HepG2 (cell line): ENCODE results near the gene OR6V1. TPM values are rescaled to one million over a fixed set of nuclear protein-coding genes. Genes with fewer than 3 reads are reported as not detected.

ENCODE experiments used
- ATAC-seq: fragments of 200-7000 bp; cut with Tn5 transposase; 3 replicates; pipeline ENCODE4 v1.9.1; 2020; ENCODE audit warnings: mild to moderate bottlenecking, moderate library complexity
- BruUV-seq: library from RNA; stranded (reverse); fragments of 400-500 nt; replicated peaks from 2 replicates; lab custom pipeline; 2021; lab: Mats Ljungman, UMichigan
- CTCF ChIA-PET: fragments of 300-600 bp; formaldehyde crosslinking; extraction: SDS; loops from one replicate; lab custom pipeline; 2021; ENCODE audit warnings: low total read pairs, inconsistent platforms, low intra/inter-chr PET ratio; lab: Yijun Ruan, JAX
- POLR2A ChIA-PET: fragments of 350-600 bp; sonication (Branson Sonifier 250); formaldehyde crosslinking; loops from one replicate; lab custom pipeline; 2020; ENCODE audit warnings: antibody characterized with exemption, inconsistent platforms; lab: Yijun Ruan, JAX
- DNase-seq: peaks from one replicate; pipeline ENCODE4 v3.0.0-alpha.2; 2015; ENCODE audit warnings: low spot score
- FAIRE-seq: peaks from 3 replicates; lab custom pipeline; 2011; peaks lifted over from hg19 to GRCh38; lab: Jason Lieb, UNC
- H2AFZ ChIP-seq: one replicate; pipeline ENCODE4 v1.6.1; 2011; ENCODE audit warnings: low read length, inconsistent platforms
- H3K27ac ChIP-seq: fragments of 300-600 bp; 3 replicates; pipeline ENCODE4 v1.8.0; 2011; ENCODE audit warnings: mixed run types, mild to moderate bottlenecking, mixed read lengths, low read length, inconsistent platforms; ENCODE audit not compliant: insufficient read depth; ENCODE audit errors: extremely low read length
- H3K27me3 ChIP-seq, 2 experiments: fragments of 200-600 bp in 1 of 2; 2 replicates in 1 of 2; 3 replicates in 1 of 2; pipeline versions ENCODE4 v1.6.0 to v1.8.0; 2011; ENCODE audit warnings: low read length in 2 of 2, mild to moderate bottlenecking in 2 of 2, moderate library complexity in 2 of 2, inconsistent platforms in 1 of 2; ENCODE audit not compliant: insufficient read depth in 2 of 2, control insufficient read depth in 1 of 2
- H3K36me3 ChIP-seq, 2 experiments: fragments of 200-600 bp in 1 of 2; replicated peaks in 1 of 2; 2 replicates in 1 of 2; 3 replicates in 1 of 2; pipeline versions ENCODE4 v1.5.1 to v1.8.0; 2011; ENCODE audit warnings: low read length in 2 of 2, inconsistent platforms in 1 of 2; ENCODE audit not compliant: insufficient read depth in 2 of 2, control insufficient read depth in 1 of 2
- H3K4me1 ChIP-seq: 2 replicates; pipeline ENCODE4 v1.5.1; 2012; ENCODE audit warnings: low read length, inconsistent platforms; ENCODE audit not compliant: insufficient read depth
- H3K4me2 ChIP-seq: 2 replicates; pipeline ENCODE4 v1.6.0; 2011; ENCODE audit warnings: low read depth, low read length, inconsistent platforms
- H3K4me3 ChIP-seq, 3 experiments: fragments of 200-600 bp in 1 of 3; sonication (generic), shearing (Covaris generic) in 1 of 3; replicated peaks in 1 of 3; 2 replicates each; pipeline ENCODE4 v1.5.1; 2011 to 2016; ENCODE audit warnings: low read length in 3 of 3, inconsistent platforms in 2 of 3, low read depth in 2 of 3, mild to moderate bottlenecking in 2 of 3, control low read depth in 1 of 3, mixed read lengths in 1 of 3; ENCODE audit not compliant: insufficient read depth in 1 of 3
- H3K79me2 ChIP-seq: one replicate; pipeline ENCODE4 v1.6.1; 2011; ENCODE audit warnings: low read length, inconsistent platforms; ENCODE audit not compliant: insufficient read depth
- H3K9ac ChIP-seq: 2 replicates; pipeline ENCODE4 v1.6.0; 2011; ENCODE audit warnings: mild to moderate bottlenecking, low read depth, low read length, inconsistent platforms; ENCODE audit not compliant: insufficient read depth
- H3K9me3 ChIP-seq: 2 replicates; pipeline ENCODE4 v1.5.1; 2012; ENCODE audit warnings: mild to moderate bottlenecking, low read length
- H4K20me1 ChIP-seq: 2 replicates; pipeline ENCODE4 v1.6.0; 2011; ENCODE audit warnings: inconsistent platforms, mild to moderate bottlenecking, low read length, moderate library complexity; ENCODE audit not compliant: insufficient read depth
- CBX5 ChIP-seq: sonication (generic); formaldehyde crosslinking; IDR thresholded peaks from 2 replicates; pipeline ENCODE4 v1.4.0; 2020; ENCODE audit warnings: missing genetic modification reagents, borderline replicate concordance
- CTCF ChIP-seq: sonication (generic); formaldehyde crosslinking; IDR thresholded peaks from 2 replicates; pipeline ENCODE4 v1.5.0; 2020; ENCODE audit warnings: mild to moderate bottlenecking, missing genetic modification reagents, moderate library complexity
- ERF ChIP-seq: IDR thresholded peaks from 2 replicates; pipeline ENCODE4 v1.6.1; 2018; ENCODE audit warnings: missing biosample characterization, missing genetic modification reagents
- GRHL1 ChIP-seq: sonication (generic); formaldehyde crosslinking; conservative IDR thresholded peaks from 2 replicates; pipeline ENCODE4 v1.8.0; 2022; ENCODE audit warnings: missing genetic modification reagents
- HMGXB3 ChIP-seq: sonication (generic); formaldehyde crosslinking; IDR thresholded peaks from 2 replicates; pipeline ENCODE4 v1.4.0; 2020; ENCODE audit warnings: missing genetic modification reagents, borderline replicate concordance
- KDM2A ChIP-seq: sonication (generic); formaldehyde crosslinking; IDR thresholded peaks from 2 replicates; pipeline ENCODE4 v1.4.0; 2020; ENCODE audit warnings: low read depth, missing genetic modification reagents, borderline replicate concordance
- MAFF ChIP-seq: IDR thresholded peaks from 2 replicates; pipeline ENCODE4 v1.6.1; 2011; ENCODE audit warnings: low read depth, low read length, improper control_type of control experiment
- MIXL1 ChIP-seq: IDR thresholded peaks from 2 replicates; pipeline ENCODE4 v1.6.1; 2016
- PHF5A ChIP-seq: IDR thresholded peaks from one replicate; pipeline ENCODE4 v1.6.1; 2018; ENCODE audit warnings: low read depth, missing genetic modification reagents; ENCODE audit not compliant: unreplicated experiment
- REPIN1 ChIP-seq: sonication (generic); formaldehyde crosslinking; IDR thresholded peaks from 2 replicates; pipeline ENCODE4 v1.8.0; 2022; ENCODE audit warnings: missing genetic modification reagents, low read depth, mild to moderate bottlenecking, borderline replicate concordance
- SMC3 ChIP-seq: IDR thresholded peaks from 2 replicates; pipeline ENCODE4 v1.6.1; 2011; ENCODE audit warnings: low read length, improper control_type of control experiment
- STAG1 ChIP-seq: sonication (generic); formaldehyde crosslinking; IDR thresholded peaks from 2 replicates; pipeline ENCODE4 v1.4.0; 2020; ENCODE audit warnings: missing genetic modification reagents
- ZNF101 ChIP-seq: sonication (generic); formaldehyde crosslinking; IDR thresholded peaks from 2 replicates; pipeline ENCODE4 v1.4.0; 2020; ENCODE audit warnings: mild to moderate bottlenecking, low read depth, missing genetic modification reagents, borderline replicate concordance
- ZNF232 ChIP-seq: sonication (generic); formaldehyde crosslinking; IDR thresholded peaks from 2 replicates; pipeline ENCODE4 v1.4.0; 2020; ENCODE audit warnings: missing genetic modification reagents, borderline replicate concordance
- ZNF441 ChIP-seq: sonication (generic); formaldehyde crosslinking; IDR thresholded peaks from 2 replicates; pipeline ENCODE4 v1.7.0; 2021; ENCODE audit warnings: missing genetic modification reagents, borderline replicate concordance
- WGBS: methylation state at CpG from one replicate; pipeline ENCODE4 v1.1.6; 2017; ENCODE audit warnings: low lambda C conversion rate; 5-methylcytosine and 5-hydroxymethylcytosine counted together
- in situ Hi-C: cut with HindIII; loops from 2 replicates; pipeline ENCODE4 v1.10.0; 2017; ENCODE audit warnings: low pct_unique_long_range_greater_than_20kb; ENCODE audit not compliant: extremely low pct_ligation_motif_present
- intact Hi-C: fragments of 100-400 bp; cut with micrococcal nuclease; formaldehyde crosslinking; loops from one replicate; pipeline ENCODE4 v1.10.0; 2022; ENCODE audit not compliant: unreplicated experiment
- polyA plus RNA-seq, 8 experiments: library from polyadenylated mRNA; depleted of rRNA in 3 of 8; stranded (reverse) in 7 of 8; unstranded in 1 of 8; fragments of >200 nt; fragmentation: Illumina TruSeq in 4 of 8; extraction: Trizol in 4 of 8; gene quantifications; 2 replicates each; pipeline versions ENCODE4 v1.2.1 to v1.2.3, GENCODE V29; 2011 to 2016; ENCODE audit warnings: low read depth in 4 of 8, missing spikeins in 1 of 8, mixed read lengths in 1 of 8; ENCODE audit not compliant: insufficient read depth in 1 of 8
- total RNA-seq, 5 experiments: library from RNA; depleted of rRNA; stranded (reverse); fragments of >200 nt; fragmentation: Illumina TruSeq; extraction: Trizol; gene quantifications; 2 replicates each; pipeline ENCODE4 v1.2.3, GENCODE V29; 2016; ENCODE audit warnings: low read depth in 1 of 5

Gene OR6V1
- total and polyA plus RNA-seq, 2 of the 13 experiments (the other 11 are each of a cell fraction or from before 2014, with no cell fraction given) = not detected

GRCh38 chr7:143008007-143008901 is 43.9 kb upstream of the OR6V1 start:
- Histone ChIP-seq H3K27ac (no peak overlapping the region), H3K4me1 (no peaks in the 10 kb centered on the region), H3K4me3 (no peak overlapping the region), H3K27me3 (no peaks in the 10 kb centered on the region; a peak in 1 of 5 replicates), H2AFZ (no peak overlapping the region), H4K20me1 (no peaks in the 10 kb centered on the region), H3K79me2 (no peaks in the 10 kb centered on the region), H3K9ac (no peak overlapping the region), H3K36me3 (no peaks in the 10 kb centered on the region), H3K9me3 (no peaks in the 10 kb centered on the region), H3K4me2 (no peak overlapping the region)
- no TSS peak for BruUV-seq
- in situ Hi-C loops = loop anchor here (5.0 kb wide), 1 partner anchor 204 kb away; no protein-coding TSS in a partner anchor
- intact Hi-C loops = loop anchor here (1.0 to 10.0 kb wide), 3 partner anchors 123 to 297 kb away; partner anchors contain the start of gene TRPV6
- CTCF ChIA-PET = interaction anchor here (1.1 to 7.9 kb wide), 2 partner anchors 155 to 206 kb away, joined by 3 to 178 read pairs; no protein-coding TSS in a partner anchor
- 21% methylated on average over 24 of the region's 24 CpGs for WGBS
- ATAC-seq (peak; percentile 98), FAIRE-seq (peak; percentile 72), DNase-seq (peak; percentile 41)
- POLR2A ChIA-PET = no interaction called here
- TF ChIP-seq SMC3 (peak; percentile 88), CTCF (peak; percentile 93), GRHL1 (CRISPR knock-in tag) (no peak), KDM2A (peak; percentile 66; the same call in 1 of the 2 replicates), CBX5 (CRISPR knock-in tag) (peak; percentile 40; the same call in 1 of the 2 replicates), ZNF441 (CRISPR knock-in tag) (no peak), PHF5A (CRISPR knock-in tag) (no peak), REPIN1 (CRISPR knock-in tag) (peak; percentile 28; the same call in 1 of the 2 replicates), MIXL1 (0 out of 2 replicates have a peak, but pooled peaks have one; percentile 23), ZNF232 (CRISPR knock-in tag) (no peak), ERF (CRISPR knock-in tag) (0 out of 2 replicates have a peak, but pooled peaks have one; percentile 38), ZNF101 (no peak), MAFF (peak; percentile 95), HMGXB3 (0 out of 2 replicates have a peak, but pooled peaks have one; percentile 51), STAG1 (CRISPR knock-in tag) (peak; percentile 94)
